A549 (cell line): ENCODE measurements around the gene TRIP13.

Experiments
- BHLHE40 ChIP-seq: IDR thresholded peaks from 2 replicates; pipeline ENCODE4 v1.6.1; 2012; ENCODE audit warnings: low read depth, low read length, inconsistent platforms
- EHMT2 ChIP-seq: fragments of 200-600 bp; sonication (generic); IDR thresholded peaks from 2 replicates; pipeline ENCODE4 v1.6.1; 2016; ENCODE audit warnings: antibody characterized with exemption, low read depth, mild to moderate bottlenecking, moderate library complexity
- RCOR1 ChIP-seq: fragments of 150-350 bp; IDR thresholded peaks from 2 replicates; pipeline ENCODE4 v1.6.1; 2014; ENCODE audit warnings: antibody characterized with exemption, low read length, low read depth
- TF ChIP-seq, protein P1 (sequence below): fragments of >200 bp; sonication (Bioruptor Twin); formaldehyde crosslinking; IDR thresholded peaks from 3 replicates; pipeline ENCODE4 v1.5.1; 2016

DNA sequence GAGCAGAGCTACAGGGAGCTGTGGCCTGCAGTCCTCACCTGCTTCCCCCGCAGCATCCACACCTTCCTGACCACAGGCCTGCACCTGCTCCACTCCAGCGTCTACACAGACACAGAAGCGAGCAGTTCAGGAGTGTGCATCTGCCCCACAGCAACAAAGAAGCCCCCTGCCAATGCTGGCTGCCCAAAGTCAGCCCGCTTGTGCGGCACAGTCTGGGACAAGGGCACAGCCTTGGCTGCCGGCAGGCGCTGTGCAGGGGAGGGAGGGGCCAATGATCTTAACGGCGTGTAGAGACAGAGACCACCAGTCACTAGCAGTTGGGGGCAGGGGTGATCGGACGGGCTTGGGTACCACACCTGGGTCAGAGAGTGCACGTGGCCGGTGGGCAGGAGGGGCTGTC lies 6.6 kb upstream of the TRIP13 start:
- TF ChIP-seq, protein P1, sequence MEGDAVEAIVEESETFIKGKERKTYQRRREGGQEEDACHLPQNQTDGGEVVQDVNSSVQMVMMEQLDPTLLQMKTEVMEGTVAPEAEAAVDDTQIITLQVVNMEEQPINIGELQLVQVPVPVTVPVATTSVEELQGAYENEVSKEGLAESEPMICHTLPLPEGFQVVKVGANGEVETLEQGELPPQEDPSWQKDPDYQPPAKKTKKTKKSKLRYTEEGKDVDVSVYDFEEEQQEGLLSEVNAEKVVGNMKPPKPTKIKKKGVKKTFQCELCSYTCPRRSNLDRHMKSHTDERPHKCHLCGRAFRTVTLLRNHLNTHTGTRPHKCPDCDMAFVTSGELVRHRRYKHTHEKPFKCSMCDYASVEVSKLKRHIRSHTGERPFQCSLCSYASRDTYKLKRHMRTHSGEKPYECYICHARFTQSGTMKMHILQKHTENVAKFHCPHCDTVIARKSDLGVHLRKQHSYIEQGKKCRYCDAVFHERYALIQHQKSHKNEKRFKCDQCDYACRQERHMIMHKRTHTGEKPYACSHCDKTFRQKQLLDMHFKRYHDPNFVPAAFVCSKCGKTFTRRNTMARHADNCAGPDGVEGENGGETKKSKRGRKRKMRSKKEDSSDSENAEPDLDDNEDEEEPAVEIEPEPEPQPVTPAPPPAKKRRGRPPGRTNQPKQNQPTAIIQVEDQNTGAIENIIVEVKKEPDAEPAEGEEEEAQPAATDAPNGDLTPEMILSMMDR = no peak
- TF ChIP-seq BHLHE40 = no peak
- TF ChIP-seq EHMT2 = no peak
- TF ChIP-seq RCOR1 = no peak
